ENCODE results near the gene COL28A1. TPM values are rescaled to one million over a fixed set of nuclear protein-coding genes. Genes with fewer than 3 reads are reported as not detected.

COL28A1 gene
- total and polyA plus RNA-seq, 4 donors, result 0.05 to 0.50 (median 0.18) TPM

DNA sequence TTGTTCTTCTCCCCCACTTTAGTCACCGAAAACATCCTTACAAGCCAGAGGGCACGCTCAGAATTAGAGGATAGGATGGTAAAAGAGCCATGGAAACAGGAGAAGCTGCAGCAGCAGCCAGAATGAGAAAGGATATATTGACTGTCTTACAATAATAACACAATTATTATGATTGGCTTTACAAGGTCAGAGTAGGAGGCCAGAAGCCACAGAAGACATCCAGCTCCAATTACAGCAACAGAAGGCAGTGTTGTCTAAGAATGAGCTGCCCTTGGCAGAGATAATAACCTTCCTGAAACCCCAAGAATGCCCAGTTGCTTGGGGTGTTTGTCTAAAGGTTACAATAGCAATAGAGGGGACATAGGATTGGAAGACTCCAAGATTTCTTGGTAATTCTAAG is 184.5 kb downstream of the COL28A1 start:
- Histone ChIP-seq H3K27me3 (ENCODE audit: control insufficient read depth in 4 of 4, insufficient read depth in 4 of 4, low read length in 3 of 4) (no peaks in the 10 kb centered on the region), H3K36me3 (ENCODE audit: control insufficient read depth in 4 of 4, insufficient read depth in 3 of 4, low read depth in 1 of 4, low read length in 3 of 4) (no peaks in the 10 kb centered on the region), H3K9me3 (ENCODE audit: control insufficient read depth in 4 of 4, low read length in 3 of 4) (no peaks in the 10 kb centered on the region), H3K4me1 (ENCODE audit: control insufficient read depth in 4 of 4, insufficient read depth in 4 of 4, low read length in 3 of 4) (no peaks in the 10 kb centered on the region), H3K9ac (ENCODE audit: low read depth in 1 of 2, low read length in 2 of 2) (no peak overlapping the region), H3K27ac (ENCODE audit: low read depth in 1 of 2, low read length in 2 of 2) (no peak overlapping the region), H3K4me3 (ENCODE audit: low read depth in 1 of 3, low read length in 3 of 3) (no peak overlapping the region)
- TF ChIP-seq HNF4A (conservative IDR thresholded peaks at IDR 0.05) (no peak), HNF4G (IDR thresholded peaks at IDR 0.05) (no peak), TAF1 (conservative IDR thresholded peaks at IDR 0.05) (no peak), EGR1 (IDR thresholded peaks at IDR 0.05; ENCODE audit: low read depth in 2 of 2) (no peak), YY1 (IDR thresholded peaks at IDR 0.05) (no peak), SP1 (IDR thresholded peaks at IDR 0.05) (no peak), JUND (IDR thresholded peaks at IDR 0.05) (no peak)
- TF ChIP-seq, protein P1, sequence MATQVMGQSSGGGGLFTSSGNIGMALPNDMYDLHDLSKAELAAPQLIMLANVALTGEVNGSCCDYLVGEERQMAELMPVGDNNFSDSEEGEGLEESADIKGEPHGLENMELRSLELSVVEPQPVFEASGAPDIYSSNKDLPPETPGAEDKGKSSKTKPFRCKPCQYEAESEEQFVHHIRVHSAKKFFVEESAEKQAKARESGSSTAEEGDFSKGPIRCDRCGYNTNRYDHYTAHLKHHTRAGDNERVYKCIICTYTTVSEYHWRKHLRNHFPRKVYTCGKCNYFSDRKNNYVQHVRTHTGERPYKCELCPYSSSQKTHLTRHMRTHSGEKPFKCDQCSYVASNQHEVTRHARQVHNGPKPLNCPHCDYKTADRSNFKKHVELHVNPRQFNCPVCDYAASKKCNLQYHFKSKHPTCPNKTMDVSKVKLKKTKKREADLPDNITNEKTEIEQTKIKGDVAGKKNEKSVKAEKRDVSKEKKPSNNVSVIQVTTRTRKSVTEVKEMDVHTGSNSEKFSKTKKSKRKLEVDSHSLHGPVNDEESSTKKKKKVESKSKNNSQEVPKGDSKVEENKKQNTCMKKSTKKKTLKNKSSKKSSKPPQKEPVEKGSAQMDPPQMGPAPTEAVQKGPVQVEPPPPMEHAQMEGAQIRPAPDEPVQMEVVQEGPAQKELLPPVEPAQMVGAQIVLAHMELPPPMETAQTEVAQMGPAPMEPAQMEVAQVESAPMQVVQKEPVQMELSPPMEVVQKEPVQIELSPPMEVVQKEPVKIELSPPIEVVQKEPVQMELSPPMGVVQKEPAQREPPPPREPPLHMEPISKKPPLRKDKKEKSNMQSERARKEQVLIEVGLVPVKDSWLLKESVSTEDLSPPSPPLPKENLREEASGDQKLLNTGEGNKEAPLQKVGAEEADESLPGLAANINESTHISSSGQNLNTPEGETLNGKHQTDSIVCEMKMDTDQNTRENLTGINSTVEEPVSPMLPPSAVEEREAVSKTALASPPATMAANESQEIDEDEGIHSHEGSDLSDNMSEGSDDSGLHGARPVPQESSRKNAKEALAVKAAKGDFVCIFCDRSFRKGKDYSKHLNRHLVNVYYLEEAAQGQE (IDR thresholded peaks at IDR 0.05), result no peak
- TF ChIP-seq, protein P2, sequence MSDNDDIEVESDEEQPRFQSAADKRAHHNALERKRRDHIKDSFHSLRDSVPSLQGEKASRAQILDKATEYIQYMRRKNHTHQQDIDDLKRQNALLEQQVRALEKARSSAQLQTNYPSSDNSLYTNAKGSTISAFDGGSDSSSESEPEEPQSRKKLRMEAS (IDR thresholded peaks at IDR 0.05), result no peak
- TF ChIP-seq, protein P3, sequence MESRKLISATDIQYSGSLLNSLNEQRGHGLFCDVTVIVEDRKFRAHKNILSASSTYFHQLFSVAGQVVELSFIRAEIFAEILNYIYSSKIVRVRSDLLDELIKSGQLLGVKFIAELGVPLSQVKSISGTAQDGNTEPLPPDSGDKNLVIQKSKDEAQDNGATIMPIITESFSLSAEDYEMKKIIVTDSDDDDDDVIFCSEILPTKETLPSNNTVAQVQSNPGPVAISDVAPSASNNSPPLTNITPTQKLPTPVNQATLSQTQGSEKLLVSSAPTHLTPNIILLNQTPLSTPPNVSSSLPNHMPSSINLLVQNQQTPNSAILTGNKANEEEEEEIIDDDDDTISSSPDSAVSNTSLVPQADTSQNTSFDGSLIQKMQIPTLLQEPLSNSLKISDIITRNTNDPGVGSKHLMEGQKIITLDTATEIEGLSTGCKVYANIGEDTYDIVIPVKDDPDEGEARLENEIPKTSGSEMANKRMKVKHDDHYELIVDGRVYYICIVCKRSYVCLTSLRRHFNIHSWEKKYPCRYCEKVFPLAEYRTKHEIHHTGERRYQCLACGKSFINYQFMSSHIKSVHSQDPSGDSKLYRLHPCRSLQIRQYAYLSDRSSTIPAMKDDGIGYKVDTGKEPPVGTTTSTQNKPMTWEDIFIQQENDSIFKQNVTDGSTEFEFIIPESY (IDR thresholded peaks at IDR 0.05), result no peak
- DNase-seq (ENCODE audit: low spot score), result no peak
- WGBS, result 39% methylated on average over 2 of the region's 2 CpGs

DNA sequence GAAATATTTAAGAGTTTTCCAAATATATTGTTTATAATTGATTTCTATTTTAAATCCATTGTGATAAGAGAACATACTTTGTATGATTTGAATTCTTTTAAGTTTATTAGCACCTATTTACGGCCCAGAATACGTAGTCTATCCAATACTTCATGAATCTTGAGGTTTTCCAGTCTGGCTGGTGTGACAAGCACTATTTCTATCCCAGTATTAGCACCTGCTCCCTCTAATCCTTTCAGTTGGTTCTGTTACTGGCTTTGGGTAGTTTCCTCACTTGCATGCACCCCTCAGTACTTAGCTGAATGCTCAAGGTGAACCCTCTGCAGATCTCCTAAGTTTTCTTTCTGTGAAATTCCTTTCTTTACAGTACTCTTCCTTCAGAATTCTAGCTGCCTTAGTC is 186.5 kb downstream of the COL28A1 start:
- DNase-seq (ENCODE audit: low spot score), result no peak
- 97% methylated on average over 2 of the region's 2 CpGs for WGBS
- Histone ChIP-seq H3K9ac (ENCODE audit: low read depth in 1 of 2, low read length in 2 of 2) (no peak overlapping the region), H3K9me3 (ENCODE audit: control insufficient read depth in 4 of 4, low read length in 3 of 4) (no peaks in the 10 kb centered on the region), H3K4me1 (ENCODE audit: control insufficient read depth in 4 of 4, insufficient read depth in 4 of 4, low read length in 3 of 4) (no peaks in the 10 kb centered on the region), H3K27me3 (ENCODE audit: control insufficient read depth in 4 of 4, insufficient read depth in 4 of 4, low read length in 3 of 4) (no peaks in the 10 kb centered on the region), H3K36me3 (ENCODE audit: control insufficient read depth in 4 of 4, insufficient read depth in 3 of 4, low read depth in 1 of 4, low read length in 3 of 4) (no peaks in the 10 kb centered on the region), H3K27ac (ENCODE audit: low read depth in 1 of 2, low read length in 2 of 2) (no peak overlapping the region), H3K4me3 (ENCODE audit: low read depth in 1 of 3, low read length in 3 of 3) (no peak overlapping the region)
- TF ChIP-seq, protein P4, sequence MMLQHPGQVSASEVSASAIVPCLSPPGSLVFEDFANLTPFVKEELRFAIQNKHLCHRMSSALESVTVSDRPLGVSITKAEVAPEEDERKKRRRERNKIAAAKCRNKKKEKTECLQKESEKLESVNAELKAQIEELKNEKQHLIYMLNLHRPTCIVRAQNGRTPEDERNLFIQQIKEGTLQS (IDR thresholded peaks at IDR 0.05), result no peak
- TF ChIP-seq TAF1 (conservative IDR thresholded peaks at IDR 0.05) (no peak), RAD21 (IDR thresholded peaks at IDR 0.05) (no peak), JUND (IDR thresholded peaks at IDR 0.05) (no peak), YY1 (IDR thresholded peaks at IDR 0.05) (no peak), GABPA (IDR thresholded peaks at IDR 0.05 in 1 of 2, conservative IDR thresholded peaks at IDR 0.05 in 1 of 2) (no peak)
- TF ChIP-seq, protein P1 (IDR thresholded peaks at IDR 0.05), result no peak

Data from liver (tissue), 9 donors.